Right cardiac atrium (tissue), 5 donors: ENCODE data around the gene SMAD7. TPM values are rescaled to one million over a fixed set of nuclear protein-coding genes. Genes with fewer than 3 reads are reported as not detected.

Source experiments
- ATAC-seq, 2 donors: fragments of 200-7000 bp; cut with Tn5 transposase; one replicate each; pipeline versions ENCODE4 v1.8.0 to v1.9.1; 2020; ENCODE audit warnings: moderate library complexity in 2 of 2, mild to moderate bottlenecking in 1 of 2
- DNase-seq, 3 donors: peaks; one replicate each; pipeline ENCODE4 v3.0.0-alpha.2; 2020
- H3K27ac ChIP-seq: one replicate; pipeline ENCODE4 v1.5.1; 2013; ENCODE audit warnings: mild to moderate bottlenecking, low read length, control low read depth, moderate library complexity
- H3K27me3 ChIP-seq: one replicate; pipeline ENCODE4 v1.6.1; 2013; ENCODE audit not compliant: control insufficient read depth, insufficient read depth
- H3K4me1 ChIP-seq: one replicate; pipeline ENCODE4 v1.6.1; 2013; ENCODE audit warnings: low read length; ENCODE audit not compliant: control insufficient read depth, insufficient read depth
- H3K4me3 ChIP-seq: one replicate; pipeline ENCODE4 v1.5.1; 2013; ENCODE audit warnings: low read length, control low read depth
- H3K9me3 ChIP-seq: one replicate; pipeline ENCODE4 v1.6.1; 2013; ENCODE audit warnings: low read length; ENCODE audit not compliant: control insufficient read depth
- WGBS: extraction: QIAGEN DNeasy Blood & Tissue Kit; methylation state at CpG from one replicate; pipeline ENCODE4 v1.1.7; 2013; 5-methylcytosine and 5-hydroxymethylcytosine counted together
- intact Hi-C, 4 donors: fragments of 100-400 bp; cut with DNase I; formaldehyde crosslinking; loops; one replicate each; pipeline versions ENCODE4 v1.11.0 to v1.14.0; 2022 to 2023
- polyA plus RNA-seq: library from polyadenylated mRNA; stranded (reverse); fragments of 200-250 nt; gene quantifications from one replicate; pipeline ENCODE4 v1.2.3, GENCODE V29; 2013
- total RNA-seq, 4 donors: library from RNA; stranded (reverse); fragmentation: NEBNext Ultra II Directional; extraction: Animal tissue kit (Norgen Biotek cat#: 25700); gene quantifications; one replicate each; pipeline ENCODE4 v1.2.1, GENCODE V29; 2021
- donor health status: healthy with polysubstance abuse.
- donor health status: DM: no; HTN: yes; CAD: no.
- donor health status: DM: no; HTN: no; CAD: no.
- donor health status: DM: no; HTN: yes; CAD: no; lungs with severe emphysema.
- donor health status: DM: yes; HTN: yes; CAD: no.

SMAD7 gene
- total and polyA plus RNA-seq, 5 donors, result 34.8 to 97.6 (median 92.1) TPM

DNA sequence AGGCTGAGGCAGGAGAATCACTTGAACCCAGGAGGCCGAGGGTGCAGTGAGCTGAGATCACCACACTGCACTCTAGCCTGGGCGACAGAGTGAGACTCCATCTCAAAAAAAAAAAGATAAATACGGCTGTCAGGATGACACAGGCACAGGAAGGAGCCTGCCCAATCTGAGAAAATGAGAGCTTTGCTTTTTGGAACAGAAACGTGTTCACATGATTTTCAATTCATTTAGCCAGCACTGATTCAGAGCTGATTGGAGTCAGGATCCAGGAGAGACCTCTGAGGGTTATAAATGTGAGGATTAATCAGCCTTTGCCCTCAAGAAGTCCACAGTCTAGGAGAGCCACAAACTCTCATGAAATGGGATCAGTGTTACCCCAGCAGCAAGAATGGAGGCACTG lies 6.9 kb upstream of the SMAD7 start:
- 71% methylated on average over 4 of the region's 4 CpGs for WGBS
- H3K27ac ChIP-seq, result no peak overlapping the region
- intact Hi-C loops, result loop anchor here in 1 of 4 donors (10.0 kb wide), 1 partner anchor 217 kb away; no protein-coding TSS in a partner anchor
- H3K27me3 ChIP-seq, result no peaks in the 10 kb centered on the region
- DNase-seq, result no peak
- H3K4me3 ChIP-seq, result no peak overlapping the region
- no peaks in the 10 kb centered on the region for H3K9me3 ChIP-seq
- ATAC-seq, result no peak
- H3K4me1 ChIP-seq, result peaks cover 14% of the 10 kb centered on the region

- Histone ChIP-seq H3K4me3 (no peak overlapping the region), H3K9me3 (no peaks in the 10 kb centered on the region), H3K4me1 (peaks cover 14% of the 10 kb centered on the region), H3K27ac (no peak overlapping the region), H3K27me3 (no peaks in the 10 kb centered on the region)
- DNase-seq, result peak in 1 of 3 donors; percentile 36
- intact Hi-C loops, result loop anchor here in 1 of 4 donors (10.0 kb wide), 1 partner anchor 218 kb away; no protein-coding TSS in a partner anchor
- no peak for ATAC-seq
- WGBS, result 73% methylated on average over 8 of the region's 8 CpGs
Observed at GRCh38 chr18:48957136-48957535, 6.4 kb upstream of the SMAD7 start.

GRCh38 chr18:48956356-48956755 lies 5.6 kb upstream of the SMAD7 start:
- H3K4me1 ChIP-seq, result peaks cover 14% of the 10 kb centered on the region

DNA sequence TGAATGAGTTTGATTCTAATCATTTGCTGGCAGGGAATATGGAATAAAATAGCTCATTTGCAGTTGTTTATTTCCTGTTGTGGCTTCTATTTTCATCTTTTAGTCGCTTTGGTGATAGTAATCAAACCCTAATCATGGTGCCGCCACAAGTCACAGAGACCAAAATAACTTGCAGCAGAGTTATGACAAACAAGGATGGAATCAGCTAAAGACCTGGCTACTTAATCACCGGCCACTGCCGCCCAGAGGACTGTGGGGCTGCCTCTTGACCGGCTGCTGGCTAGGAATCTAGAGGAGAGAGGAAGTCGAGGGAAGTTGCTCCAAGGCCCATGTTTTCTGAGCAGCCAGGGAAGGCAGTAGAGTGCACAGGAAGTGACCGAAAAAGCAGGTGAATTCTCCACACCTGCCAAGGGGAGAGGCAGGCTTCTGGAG lies 5.1 kb upstream of the SMAD7 start:
- H3K4me1 ChIP-seq, result peaks cover 14% of the 10 kb centered on the region

More at GRCh38 chr18:48956356-48956755, 5.6 kb upstream of the SMAD7 start:
- ATAC-seq (no peak), DNase-seq (no peak)
- no peak overlapping the region for H3K4me3 ChIP-seq
- intact Hi-C loops, result loop anchor here in 1 of 4 donors (10.0 kb wide), 1 partner anchor 218 kb away; no protein-coding TSS in a partner anchor
- no peaks in the 10 kb centered on the region for H3K27me3 ChIP-seq
- no peaks in the 10 kb centered on the region for H3K9me3 ChIP-seq
- H3K27ac ChIP-seq, result peak overlapping the region; percentile 65
- WGBS, result 71% methylated on average over 1 of the region's 1 CpG

GRCh38 chr18:48954886-48955819 lies 4.4 kb upstream of the SMAD7 start:
- Histone ChIP-seq H3K27ac (peak overlapping the region; percentile 91), H3K4me1 (peaks cover 14% of the 10 kb centered on the region)
- intact Hi-C loops, result loop anchor here in 1 of 4 donors (10.0 kb wide), 1 partner anchor 220 kb away; no protein-coding TSS in a partner anchor

More for the DNA sequence above, 5.1 kb upstream of the SMAD7 start:
- H3K9me3 ChIP-seq, result no peaks in the 10 kb centered on the region
- ATAC-seq (peak; percentile 10 to 40), DNase-seq (peak; percentile 67 to 82 (median 80))
- no peak overlapping the region for H3K4me3 ChIP-seq
- peak overlapping the region; percentile 65 for H3K27ac ChIP-seq
- WGBS, result 11% methylated on average over 7 of the region's 7 CpGs
- H3K27me3 ChIP-seq, result no peaks in the 10 kb centered on the region
- intact Hi-C loops, result loop anchor here in 1 of 4 donors (10.0 kb wide), 1 partner anchor 219 kb away; no protein-coding TSS in a partner anchor

DNA sequence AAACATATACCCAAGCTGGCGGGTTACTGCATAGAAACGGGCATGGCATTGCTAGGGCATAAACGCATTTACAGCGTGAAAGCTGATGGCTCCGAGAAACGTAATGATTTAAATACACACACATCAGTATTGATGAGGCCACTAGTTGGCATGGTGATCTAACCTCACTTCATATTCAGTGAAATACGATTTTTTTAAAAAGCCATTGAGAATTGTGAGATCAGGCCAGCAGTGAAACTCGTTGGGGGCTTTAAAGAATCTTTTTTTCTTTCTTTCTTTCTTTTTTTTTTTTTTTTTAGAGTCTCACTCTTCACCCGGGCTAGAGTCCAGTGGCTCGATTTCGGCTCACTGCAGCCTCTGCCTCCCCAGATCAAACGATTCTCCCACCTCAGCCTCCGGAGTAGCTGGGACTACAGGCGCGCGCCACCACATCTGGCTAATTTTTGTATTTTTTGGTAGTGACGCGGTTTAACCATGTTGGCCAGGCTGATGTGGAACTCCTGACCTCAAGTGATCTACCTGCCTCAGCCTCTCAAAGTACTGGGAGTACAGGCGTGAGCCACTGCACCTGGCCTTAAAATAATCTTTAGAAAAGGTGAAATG lies 2.4 kb upstream of the SMAD7 start:
- H3K4me1 ChIP-seq, result peaks cover 14% of the 10 kb centered on the region
- DNase-seq (peak in 1 of 3 donors; percentile 25), ATAC-seq (no peak)
- no peaks in the 10 kb centered on the region for H3K9me3 ChIP-seq
- intact Hi-C loops, result loop anchor here in 1 of 4 donors (10.0 kb wide), 1 partner anchor 222 kb away; no protein-coding TSS in a partner anchor
- peak overlapping the region; percentile 86 for H3K4me3 ChIP-seq
- WGBS, result 50% methylated on average over 19 of the region's 19 CpGs
- H3K27ac ChIP-seq, result peak overlapping the region; percentile 99
- H3K27me3 ChIP-seq, result no peaks in the 10 kb centered on the region

More at GRCh38 chr18:48954886-48955819, 4.4 kb upstream of the SMAD7 start:
- ATAC-seq, result no peak
- WGBS, result 62% methylated on average over 14 of the region's 14 CpGs
- DNase-seq, result peak; percentile 56 to 83 (median 65)
- Histone ChIP-seq H3K4me3 (no peak overlapping the region), H3K27me3 (no peaks in the 10 kb centered on the region), H3K9me3 (no peaks in the 10 kb centered on the region)

DNA sequence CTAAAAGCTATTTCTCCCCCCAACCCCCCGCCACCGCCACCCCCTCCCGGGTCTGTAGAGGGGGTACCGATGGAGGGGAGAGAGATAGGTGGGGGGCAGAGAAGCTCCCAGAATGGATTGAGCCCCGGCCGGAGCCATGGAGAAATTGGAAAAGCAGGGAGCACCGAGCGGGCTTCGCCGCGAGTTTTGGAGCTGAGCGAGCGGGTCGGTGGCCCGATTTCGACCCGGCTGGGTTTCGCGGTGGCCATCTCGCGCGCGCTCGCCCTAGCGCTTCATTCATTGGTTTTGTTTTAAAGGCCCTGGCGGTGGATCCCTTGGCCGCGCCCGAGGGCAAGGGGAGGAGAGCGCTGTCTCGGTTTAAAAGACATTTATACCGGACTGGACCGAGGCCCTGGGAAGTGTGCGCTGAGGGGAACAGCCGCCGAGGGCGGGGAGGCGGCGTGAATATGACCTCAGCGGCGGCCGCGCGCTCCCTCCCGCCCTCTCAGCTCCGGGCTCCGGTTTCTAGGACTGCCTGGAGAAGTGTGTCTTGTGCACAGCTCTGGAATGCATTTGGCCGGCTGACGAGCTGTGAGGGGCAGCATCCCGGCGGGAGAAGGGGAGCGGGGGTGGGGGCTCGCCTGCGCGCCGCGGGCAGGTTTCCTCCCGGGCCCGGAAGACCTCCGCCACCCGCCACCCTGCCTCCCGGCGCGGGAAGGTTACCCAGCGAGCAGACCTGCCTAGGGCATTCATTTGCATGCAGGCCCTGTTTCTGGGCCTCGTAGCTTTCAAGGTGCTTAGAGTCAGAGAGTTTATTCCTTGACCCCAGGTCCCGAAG lies 1.7 kb upstream of the SMAD7 start:
- ATAC-seq (peak; percentile 88 to 89), DNase-seq (peak; percentile 88 to 95 (median 94))
- Histone ChIP-seq H3K4me3 (peak overlapping the region; percentile 86), H3K4me1 (peaks cover 14% of the 10 kb centered on the region), H3K27me3 (no peaks in the 10 kb centered on the region), H3K27ac (peak overlapping the region; percentile 99), H3K9me3 (no peaks in the 10 kb centered on the region)
- intact Hi-C loops, result loop anchor here in 1 of 4 donors (10.0 kb wide), 1 partner anchor 222 kb away; no protein-coding TSS in a partner anchor
- WGBS, result under 1% methylated on average over 67 of the region's 67 CpGs

DNA sequence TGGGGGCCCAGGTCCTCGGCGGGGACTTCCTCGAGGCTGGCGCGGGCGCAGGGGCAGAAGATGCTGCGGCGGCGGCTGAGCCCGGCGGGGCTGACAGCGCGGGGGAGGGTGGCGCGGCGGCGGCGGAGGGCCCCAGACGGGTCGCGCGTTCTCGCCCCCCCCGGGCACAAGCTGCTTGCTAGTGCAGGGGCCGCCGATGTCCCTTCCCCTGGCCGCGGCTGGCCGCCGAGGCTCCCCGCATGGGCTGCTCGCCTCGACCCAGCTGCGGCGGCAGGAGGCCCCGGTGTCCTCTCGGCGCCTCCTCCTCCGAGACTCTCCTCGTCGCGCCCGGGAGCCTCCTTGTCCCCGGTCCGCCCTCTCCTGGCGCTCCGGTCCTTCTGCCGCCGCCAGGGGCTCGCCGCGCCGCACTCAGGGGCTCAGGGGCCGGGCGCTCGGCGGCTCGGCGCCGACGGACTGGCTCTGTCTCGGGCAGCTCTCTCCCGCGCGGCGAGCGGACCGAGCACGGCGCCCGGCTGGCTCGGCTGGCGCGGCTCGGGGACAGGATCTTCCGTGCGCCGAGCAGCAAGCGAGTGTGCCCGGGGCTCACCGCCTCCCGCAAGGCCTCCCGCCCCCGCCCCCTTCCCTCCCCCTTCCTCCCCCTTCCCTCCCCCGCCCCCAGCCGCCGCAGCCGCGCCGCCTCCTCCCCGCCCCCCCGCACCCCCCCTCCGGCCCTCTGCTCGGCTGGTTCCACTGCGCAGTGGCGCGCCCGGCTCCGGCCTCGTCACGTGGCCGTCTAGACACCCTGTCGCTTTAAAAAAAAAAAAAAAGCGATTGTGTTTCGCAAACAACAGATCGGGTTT lies 902 bp upstream of the SMAD7 start:
- Histone ChIP-seq H3K9me3 (no peaks in the 10 kb centered on the region), H3K27ac (peak overlapping the region; percentile 95), H3K4me1 (peaks cover 13% of the 10 kb centered on the region), H3K4me3 (peak overlapping the region; percentile 86), H3K27me3 (no peaks in the 10 kb centered on the region)
- ATAC-seq, result peak; percentile 79 to 82
- intact Hi-C loops, result loop anchor here in 1 of 4 donors (10.0 kb wide), 1 partner anchor 223 kb away; no protein-coding TSS in a partner anchor
- WGBS, result under 1% methylated on average over 99 of the region's 106 CpGs
- DNase-seq, result peak; percentile 92 to 97 (median 96)

GRCh38 chr18:48949606-48950535 lies 894 bp downstream of the SMAD7 start:
- H3K4me3 ChIP-seq, result peak overlapping the region; percentile 63
- under 1% methylated on average over 79 of the region's 79 CpGs for WGBS
- DNase-seq (peak in 1 of 3 donors; percentile 63), ATAC-seq (no peak)
- intact Hi-C loops, result loop anchor here (2.0 to 10.0 kb wide), 9 partner anchors 115 to 268 kb away; no protein-coding TSS in a partner anchor
- peaks cover 4% of the 10 kb centered on the region for H3K4me1 ChIP-seq
- no peaks in the 10 kb centered on the region for H3K9me3 ChIP-seq
- no peaks in the 10 kb centered on the region for H3K27me3 ChIP-seq
- H3K27ac ChIP-seq, result peak overlapping the region; percentile 95
